GM21526 (cell line): Measurements from ENCODE around the gene MTA2.

Source experiments
- ATAC-seq: cut with Tn5 transposase; IDR thresholded peaks from one replicate; pipeline ENCODE4 v1.9.1; 2021; ENCODE audit warnings: moderate library complexity; ENCODE audit not compliant: unreplicated experiment, low FRiP score

MTA2 gene

DNA sequence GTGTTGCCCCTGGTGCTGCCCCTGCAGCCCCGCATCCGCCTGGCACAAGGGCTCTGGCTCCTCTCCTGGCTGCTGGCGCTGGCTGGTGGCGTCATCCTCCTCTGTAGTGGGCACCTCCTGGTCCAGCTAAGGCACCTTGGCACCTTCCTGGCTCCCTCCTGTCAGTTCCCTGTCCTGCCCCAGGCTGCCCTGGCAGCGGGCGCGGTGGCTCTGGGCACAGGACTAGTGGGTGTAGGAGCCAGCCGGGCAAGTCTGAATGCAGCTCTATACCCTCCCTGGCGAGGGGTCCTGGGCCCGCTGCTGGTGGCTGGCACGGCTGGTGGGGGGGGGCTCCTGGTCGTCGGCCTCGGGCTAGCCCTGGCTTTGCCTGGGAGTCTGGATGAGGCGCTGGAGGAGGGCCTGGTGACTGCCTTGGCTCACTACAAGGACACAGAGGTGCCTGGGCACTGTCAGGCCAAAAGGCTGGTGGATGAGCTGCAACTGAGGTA, 11.7 kb upstream of the MTA2 start:
- no peak for ATAC-seq

DNA sequence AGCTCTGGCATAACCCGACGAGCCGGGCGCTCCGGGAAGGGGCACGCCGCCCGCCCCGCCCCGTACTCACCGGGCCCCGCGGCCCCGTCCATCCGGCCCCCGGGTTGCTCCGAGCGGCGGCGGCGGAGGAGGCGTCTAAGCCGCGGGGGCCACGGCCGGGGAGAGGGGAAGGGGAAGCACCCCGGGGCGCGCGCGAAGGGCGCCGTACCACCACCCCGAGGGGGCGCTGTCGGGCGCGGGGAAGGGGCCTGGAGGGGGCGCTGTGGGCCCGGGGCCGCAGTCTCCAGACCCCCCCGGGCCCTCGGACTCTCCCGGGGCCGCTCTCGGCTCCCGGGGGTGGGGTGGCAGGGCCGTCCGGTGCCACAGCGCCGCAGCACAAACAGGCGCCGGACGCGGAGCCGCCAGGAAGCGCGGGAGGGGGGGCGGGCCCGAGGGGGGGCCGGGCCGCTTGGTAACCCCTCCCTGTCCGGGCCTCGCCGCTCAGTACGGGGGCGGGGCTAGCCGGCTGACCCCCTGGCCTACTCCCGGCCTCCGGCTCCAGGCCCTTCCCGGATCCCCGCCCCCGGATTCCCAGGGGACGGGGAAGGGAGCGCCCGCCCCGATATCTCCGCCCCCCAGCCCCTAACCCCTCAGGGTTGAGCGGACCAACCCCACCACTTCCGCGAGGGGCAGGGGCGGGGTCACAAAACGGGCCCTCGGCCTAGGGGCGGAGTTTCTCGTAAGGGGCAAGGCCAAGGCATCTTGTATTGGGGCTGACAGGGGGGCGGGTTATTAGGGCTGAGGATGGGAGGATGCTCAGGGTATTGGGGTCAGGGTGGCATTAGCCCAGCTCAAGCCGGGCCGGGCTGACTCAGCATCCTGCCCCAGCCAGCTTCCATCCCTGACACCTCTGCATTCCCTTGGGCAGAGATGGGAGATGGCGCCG, 11.0 kb upstream of the MTA2 start, which contains the start of the genes EML3 and ROM1:
Gene EML3, minus strand, starts transcription at position 410 of the 925 bp plus-strand sequence. Its CDS starts 318 bp downstream, at position 92.
Gene ROM1, plus strand, starts transcription at position 892 of the 925 bp plus-strand sequence. Its CDS starts 25 bp downstream, at position 917.
- ATAC-seq, result peak; percentile 46

GRCh38 chr11:62611705-62612365, 10.2 kb upstream of the MTA2 start:
- peak; percentile 14 for ATAC-seq

GRCh38 chr11:62610814-62611704, 9.4 kb upstream of the MTA2 start:
- no peak for ATAC-seq

GRCh38 chr11:62610403-62610802, 8.7 kb upstream of the MTA2 start:
- no peak for ATAC-seq

DNA sequence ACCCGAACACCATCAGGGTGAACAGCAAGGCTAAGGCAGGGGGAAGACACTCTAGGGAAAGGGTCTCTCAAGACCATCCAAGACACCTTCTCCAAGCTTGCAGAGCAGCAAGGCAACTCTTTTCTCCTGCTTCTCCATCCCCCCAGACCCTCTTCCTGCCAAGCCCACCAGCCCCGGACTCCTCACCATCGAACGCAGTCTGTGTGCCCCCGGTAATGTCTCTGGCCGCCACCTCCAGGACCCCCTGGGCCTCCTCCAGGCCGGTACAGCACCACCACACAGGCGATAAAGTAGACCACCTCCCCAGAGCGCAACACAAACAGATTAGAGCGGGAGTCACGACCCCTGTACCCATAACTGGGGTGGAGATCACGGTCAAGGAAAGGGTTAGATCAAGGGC, 7.1 kb upstream of the MTA2 start:
- ATAC-seq, result no peak

DNA sequence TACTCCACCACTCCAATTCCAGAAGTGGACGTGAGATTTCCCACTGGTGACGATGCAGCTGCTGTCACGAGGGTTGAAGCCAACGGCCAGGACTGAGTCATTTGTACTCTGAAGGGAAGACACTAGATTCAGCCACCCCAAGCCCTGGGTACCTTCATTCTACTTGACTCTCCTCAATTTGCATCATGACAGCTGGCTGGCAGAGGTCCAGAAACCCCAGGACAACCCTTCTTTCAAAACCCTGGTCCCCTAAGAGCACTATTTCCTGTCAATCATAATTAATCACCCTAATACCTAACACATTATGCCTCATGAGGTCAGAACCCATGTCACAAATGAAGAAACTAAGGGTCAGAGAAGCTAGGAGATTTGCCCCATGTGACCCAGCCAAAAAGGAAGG, 6.0 kb upstream of the MTA2 start:
- no peak for ATAC-seq

- ATAC-seq, result no peak
Measured at GRCh38 chr11:62605902-62606301, 4.2 kb upstream of the MTA2 start.

GRCh38 chr11:62605467-62605866, 3.8 kb upstream of the MTA2 start:
- ATAC-seq, result no peak

DNA sequence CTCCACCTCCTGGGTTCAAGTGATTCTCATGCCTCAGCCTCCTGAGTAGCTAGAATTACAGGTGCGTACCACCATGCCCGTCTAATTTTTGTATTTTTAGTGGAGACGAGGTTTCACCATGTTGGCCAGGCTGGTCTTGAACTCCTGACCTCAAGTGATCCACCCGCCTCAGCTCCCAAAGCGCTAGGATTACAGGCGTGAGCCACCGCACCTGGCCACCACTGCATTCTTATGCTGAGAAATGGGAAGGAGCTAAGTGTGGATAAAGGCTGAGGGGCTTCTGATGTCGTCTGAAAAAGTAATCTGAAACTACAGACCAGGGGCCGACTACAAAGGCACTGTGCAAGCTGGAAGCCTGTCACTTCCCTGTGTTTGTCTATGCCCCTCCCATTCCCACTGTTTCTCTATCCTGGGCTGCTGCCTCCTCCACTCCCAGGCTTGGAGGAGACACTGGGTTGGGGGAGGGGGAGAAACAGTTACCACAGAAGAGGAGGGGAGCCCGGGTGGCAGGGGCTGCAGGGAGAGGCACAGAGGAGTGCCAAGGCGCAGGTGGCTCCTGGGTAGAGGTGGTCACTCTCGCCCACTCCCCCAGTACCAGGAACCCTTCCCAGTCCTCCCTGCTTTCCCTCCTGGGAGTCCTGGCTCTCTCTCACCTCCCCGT, 2.9 kb upstream of the MTA2 start:
- no peak for ATAC-seq

GRCh38 chr11:62603776-62604299, 2.2 kb upstream of the MTA2 start:
- no peak for ATAC-seq

GRCh38 chr11:62603072-62603408, 1.4 kb upstream of the MTA2 start:
- no peak for ATAC-seq

GRCh38 chr11:62602141-62603071, 741 bp upstream of the MTA2 start:
- ATAC-seq, result no peak

DNA sequence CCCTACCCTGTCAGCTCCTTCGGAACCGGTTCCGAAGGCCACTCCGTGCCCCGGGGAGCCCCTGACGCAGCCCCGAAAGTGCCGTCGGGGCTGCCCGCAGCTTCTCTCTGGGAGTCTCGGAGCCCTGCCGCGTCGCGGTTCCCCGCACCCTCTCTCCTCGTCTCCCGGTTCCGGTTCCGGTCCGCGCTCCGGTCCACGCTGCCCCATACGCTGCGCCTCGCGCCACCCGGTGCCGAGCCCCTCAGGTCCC, 618 bp downstream of the MTA2 start:
- ATAC-seq, result no peak

DNA sequence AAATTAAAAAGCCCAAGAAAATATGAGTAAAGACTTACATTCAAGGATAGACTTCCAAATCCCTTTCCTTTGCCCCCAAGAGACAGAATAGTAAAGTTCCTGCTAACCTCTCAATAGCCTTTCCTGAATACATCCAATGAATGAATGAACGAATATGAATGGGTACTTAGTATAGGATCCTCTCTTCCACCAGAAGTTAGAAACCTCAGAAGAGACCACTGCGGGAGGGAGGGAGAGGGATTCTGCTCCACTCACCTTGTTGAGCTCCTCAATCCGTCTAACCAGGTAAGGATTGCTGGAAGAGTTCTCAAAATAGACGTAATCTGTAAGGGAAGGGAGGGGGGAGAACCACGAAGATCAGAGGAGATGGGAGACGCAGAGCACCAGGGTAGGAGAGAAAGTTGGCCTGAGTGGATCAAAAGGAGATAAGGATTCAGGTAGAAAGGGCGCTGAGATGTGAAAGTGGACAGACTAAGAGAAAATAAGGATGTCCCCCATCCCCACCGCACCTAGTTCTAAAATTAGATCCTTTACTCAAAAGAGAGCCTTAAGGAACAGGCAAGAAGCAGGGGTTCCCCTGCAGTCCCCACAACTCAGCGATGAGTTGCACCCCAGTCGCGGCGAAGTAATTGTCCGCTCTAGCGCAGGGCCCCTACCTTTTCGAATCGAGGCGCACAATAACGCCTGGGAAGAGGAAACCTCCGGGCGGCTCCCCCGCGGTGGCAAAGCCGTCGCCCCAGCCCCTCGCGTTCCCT, 1.1 kb downstream of the MTA2 start:
- ATAC-seq, result no peak

DNA sequence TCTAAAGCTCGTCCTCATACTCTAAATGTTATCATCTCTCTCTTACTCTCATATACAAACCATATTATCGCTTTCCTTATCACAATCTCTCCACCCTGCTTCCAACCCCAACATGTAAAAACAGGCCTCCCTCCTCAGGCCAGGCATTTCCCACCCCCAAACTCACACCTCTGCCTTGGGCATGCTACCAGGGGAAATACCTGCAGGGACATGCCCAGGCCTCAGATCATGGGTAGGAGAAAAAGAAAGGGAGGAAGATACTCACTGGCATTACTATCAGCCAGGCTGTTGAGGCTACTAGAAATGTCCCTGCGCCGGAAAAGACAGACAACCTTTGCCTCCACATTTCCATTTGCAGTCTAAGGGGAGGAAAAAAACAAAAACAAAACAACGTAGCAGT, 1.8 kb downstream of the MTA2 start:
- ATAC-seq, result no peak

DNA sequence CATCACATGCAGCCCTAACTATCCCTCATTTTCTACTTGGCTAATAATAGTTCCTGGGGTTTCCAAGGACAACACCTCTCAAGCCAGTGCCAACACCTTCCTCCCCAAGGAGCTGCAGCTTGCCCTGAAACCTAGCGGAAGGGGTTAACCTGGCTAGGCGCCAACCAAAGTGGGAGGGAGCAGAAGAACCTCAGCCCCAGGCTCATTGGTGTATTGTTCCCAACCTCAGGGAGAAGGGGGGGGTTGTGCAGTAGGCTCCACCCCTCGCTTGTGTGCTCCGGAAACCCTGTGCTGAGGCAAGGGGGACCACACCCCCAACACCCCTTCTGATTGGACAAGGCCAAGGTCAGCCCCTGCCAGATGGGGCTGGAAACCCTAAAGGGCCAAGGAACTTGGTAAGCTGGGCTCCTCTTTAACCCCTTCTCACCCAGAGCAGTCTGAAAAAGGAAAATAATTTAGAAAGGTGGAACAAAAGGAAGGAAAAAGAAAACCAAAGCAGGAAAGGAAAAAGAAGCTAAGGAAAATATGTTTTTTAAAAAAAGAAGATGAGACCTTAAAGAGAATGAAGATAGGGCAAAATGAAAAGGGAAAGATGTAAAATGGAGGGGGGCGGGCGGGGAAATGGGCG, 2.5 kb downstream of the MTA2 start:
- peak; percentile 37 for ATAC-seq

GRCh38 chr11:62595124-62595523, 6.5 kb downstream of the MTA2 start:
- no peak for ATAC-seq
